NCI-H1417 treated with DMSO at 0.1 percent for 48 hours (cell line): ENCODE data around the gene C19orf25.

Experiments
- DNase-seq: peaks from one replicate; lab custom pipeline; 2025; lab: John Stamatoyannopoulos, UW

C19orf25 gene

DNA sequence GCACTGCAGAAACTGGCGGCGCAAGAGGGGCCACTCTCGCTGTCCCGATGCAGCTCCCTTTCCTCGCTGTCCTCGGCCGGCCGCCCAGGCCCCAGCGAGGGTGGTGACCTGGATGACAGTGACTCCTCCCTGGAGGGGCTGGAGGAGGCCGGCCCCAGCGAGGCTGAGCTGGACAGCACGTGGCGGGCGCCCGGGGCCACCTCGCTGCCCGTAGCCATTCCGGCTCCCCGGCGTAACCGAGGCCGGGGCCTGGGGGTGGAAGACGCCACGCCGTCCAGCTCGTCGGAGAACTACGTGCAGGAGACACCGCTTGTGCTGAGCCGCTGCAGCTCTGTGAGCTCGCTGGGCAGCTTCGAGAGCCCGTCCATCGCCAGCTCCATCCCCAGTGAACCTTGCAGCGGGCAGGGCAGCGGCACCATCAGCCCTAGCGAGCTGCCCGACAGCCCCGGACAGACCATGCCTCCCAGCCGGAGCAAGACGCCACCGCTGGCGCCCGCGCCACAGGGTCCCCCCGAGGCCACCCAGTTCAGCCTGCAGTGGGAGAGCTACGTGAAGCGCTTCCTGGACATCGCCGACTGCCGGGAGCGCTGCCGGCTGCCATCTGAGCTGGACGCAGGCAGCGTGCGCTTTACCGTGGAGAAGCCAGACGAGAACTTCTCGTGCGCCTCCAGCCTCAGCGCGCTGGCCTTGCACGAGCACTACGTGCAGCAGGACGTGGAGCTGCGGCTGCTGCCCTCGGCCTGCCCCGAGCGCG lies 12.4 kb downstream of the C19orf25 start:
- no peak for DNase-seq

- DNase-seq = no peak
These were observed 13.0 kb downstream of the C19orf25 start for GRCh38 chr19:1466018-1466460.

DNA sequence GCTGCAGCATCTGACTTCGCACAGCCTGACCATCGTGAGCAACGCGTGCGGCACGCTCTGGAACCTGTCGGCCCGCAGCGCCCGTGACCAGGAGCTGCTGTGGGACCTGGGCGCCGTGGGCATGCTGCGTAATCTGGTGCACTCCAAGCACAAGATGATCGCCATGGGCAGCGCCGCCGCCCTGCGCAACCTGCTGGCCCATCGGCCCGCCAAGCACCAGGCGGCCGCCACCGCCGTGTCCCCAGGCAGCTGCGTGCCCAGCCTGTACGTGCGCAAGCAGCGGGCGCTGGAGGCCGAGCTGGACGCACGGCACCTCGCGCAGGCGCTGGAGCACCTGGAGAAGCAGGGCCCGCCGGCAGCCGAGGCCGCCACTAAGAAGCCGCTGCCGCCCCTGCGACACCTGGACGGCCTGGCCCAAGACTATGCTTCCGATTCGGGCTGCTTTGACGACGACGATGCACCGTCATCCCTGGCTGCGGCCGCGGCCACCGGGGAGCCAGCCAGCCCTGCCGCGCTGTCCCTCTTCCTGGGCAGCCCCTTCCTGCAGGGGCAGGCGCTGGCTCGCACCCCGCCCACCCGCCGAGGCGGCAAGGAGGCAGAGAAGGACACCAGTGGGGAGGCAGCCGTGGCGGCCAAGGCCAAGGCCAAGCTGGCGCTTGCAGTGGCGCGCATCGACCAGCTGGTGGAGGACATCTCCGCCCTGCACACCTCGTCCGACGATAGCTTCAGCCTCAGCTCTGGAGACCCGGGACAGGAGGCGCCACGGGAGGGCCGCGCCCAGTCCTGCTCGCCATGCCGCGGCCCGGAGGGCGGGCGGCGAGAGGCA lies 13.6 kb downstream of the C19orf25 start:
- DNase-seq = no peak

GRCh38 chr19:1461862-1462261 lies 17.2 kb downstream of the C19orf25 start:
- no peak for DNase-seq

DNA sequence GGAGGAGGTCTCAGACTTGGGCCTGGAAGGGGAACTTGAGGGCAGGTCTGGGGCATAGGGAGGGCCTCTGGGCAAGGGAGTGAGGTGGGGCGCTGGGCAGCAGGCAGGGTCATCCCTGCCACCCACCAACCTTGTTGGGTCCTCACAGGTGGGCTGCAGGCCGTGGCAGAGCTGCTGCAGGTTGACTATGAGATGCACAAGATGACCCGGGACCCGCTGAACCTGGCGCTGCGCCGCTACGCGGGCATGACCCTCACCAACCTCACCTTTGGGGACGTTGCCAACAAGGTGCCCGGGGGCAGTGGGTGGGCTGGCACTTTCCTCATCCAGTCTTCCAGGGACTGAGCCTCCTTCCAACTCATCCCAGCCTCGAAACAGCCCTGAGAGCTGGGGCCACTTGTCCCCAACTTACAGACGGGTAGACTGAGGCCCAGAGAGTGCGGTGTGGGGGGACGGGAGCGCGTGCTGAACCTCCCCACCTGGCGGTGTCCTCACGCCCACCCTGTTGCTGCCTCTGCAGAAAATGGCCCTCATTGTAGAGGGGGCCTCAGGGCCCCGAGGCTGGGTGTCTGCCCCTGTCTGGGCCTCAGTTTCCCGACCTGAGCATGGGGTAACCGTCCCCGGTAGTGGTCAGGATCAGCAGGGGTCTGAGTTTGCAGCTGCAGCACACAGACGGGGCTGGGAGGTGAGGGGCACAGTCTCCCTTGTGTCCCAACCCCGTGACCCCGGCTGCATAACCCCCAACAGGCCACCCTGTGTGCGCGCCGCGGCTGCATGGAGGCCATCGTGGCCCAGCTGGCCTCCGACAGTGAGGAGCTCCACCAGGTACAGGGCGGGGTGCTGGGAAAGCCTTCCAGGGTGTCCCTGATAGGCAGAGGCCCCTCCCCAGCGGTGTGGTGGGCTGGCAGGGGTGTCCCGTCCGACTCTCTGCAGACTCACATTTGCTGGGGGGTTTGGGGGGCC lies 18.7 kb downstream of the C19orf25 start:
- no peak for DNase-seq

DNA sequence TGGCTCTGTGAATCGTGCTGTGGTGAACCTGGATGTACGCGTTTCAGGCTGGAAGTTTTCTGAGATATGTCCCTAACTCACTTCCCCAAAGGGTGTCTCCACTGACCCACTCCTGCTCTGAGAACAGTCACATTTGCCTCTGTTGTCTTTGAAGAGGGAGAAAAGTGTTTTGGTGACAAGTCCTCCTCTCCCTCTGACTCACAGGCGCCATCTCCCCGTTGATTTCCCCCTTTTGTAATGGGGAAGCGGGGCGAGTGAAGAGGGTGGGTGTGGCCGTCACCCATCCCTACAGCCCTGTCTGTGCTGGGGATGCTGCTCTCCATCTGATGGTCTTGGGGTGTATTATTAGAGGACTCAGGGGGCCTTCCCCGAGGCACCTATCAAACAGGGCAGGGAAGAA lies 19.5 kb downstream of the C19orf25 start:
- DNase-seq = no peak

DNA sequence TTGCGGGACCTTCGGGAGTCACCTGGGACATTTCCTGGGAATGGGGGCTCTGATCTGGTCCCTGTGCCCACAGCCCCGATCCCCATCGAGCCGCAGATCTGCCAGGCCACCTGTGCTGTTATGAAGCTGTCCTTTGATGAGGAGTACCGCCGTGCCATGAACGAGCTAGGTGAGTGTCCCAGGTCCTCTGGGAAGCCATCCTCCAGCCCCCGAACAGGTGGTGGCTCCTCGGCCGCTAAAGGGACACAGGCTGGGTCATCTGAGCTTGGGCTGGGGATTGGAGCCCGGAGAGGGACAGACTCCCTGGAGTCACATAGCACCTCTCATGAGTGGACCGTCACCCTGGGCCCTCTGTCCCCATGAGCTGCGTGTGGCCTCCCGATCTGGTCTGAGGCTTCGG lies 21.1 kb downstream of the C19orf25 start:
- no peak for DNase-seq

DNA sequence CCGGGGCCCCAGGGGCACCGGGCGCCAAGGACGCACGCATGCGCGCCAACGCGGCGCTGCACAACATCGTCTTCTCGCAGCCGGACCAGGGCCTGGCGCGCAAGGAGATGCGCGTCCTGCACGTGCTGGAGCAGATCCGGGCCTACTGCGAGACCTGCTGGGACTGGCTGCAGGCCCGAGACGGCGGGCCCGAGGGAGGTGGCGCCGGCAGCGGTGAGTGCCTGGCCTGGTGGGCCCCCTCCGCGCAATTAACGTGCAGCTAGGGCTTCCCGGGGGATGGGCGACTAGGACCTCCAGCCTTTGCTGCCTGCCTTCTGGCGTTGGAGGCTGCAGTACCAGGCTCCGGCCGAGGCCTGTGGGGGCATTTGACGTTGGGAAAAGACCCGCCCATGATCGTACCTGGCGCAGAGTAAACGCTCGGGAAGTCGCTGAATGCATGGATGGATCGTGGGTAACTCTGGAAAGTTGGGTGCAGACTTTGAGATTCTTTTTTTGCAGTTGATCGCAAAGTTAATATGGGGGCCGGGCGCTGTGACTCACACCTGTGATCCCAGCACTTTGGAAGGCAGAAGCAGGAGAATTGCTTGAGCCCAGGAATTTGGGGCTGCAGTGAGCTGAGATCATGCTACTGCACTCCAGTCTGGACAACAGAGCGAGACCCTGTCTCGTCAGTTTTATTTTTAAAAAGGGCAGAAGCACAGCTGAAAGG lies 21.8 kb downstream of the C19orf25 start:
- DNase-seq = no peak

- no peak for DNase-seq
These were observed 22.7 kb downstream of the C19orf25 start for GRCh38 chr19:1456121-1456900.

DNA sequence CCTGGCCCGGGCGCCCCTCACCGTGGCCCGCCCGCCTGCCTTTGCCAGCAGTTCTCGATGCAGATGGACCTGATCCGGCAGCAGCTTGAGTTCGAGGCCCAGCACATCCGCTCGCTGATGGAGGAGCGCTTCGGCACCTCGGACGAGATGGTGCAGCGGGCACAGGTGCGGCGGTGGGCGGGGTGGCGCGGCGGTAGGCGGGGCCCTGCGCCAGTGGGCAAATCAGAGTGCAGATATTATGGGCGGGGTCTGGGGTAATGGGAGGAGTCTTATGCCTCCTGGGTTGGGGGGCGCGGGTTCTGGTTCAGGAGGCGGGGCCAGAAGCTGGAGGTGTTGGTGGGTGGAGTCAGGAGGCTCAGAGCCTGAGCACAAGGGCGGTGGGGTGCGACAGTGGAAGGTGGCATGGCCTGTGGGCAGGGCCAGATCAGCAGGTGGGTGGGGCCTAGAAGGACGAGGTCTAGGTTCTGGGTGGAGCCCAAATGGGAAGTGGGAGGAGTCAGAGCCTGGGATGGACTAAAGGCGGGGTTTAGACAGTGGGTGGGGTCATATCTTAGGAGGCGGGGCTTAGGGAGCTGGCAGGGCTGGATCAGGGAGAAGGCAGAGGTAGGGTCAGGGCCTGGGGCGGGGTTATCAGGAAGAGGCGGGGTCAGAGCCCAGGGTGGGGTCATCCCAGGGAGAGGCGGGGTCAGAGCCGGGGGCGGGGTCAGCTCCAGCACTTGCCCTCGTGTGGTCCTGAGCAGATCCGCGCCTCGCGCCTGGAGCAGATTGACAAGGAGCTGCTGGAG lies 23.5 kb downstream of the C19orf25 start:
- no peak for DNase-seq

- no peak for DNase-seq
These were observed 24.0 kb downstream of the C19orf25 start for GRCh38 chr19:1455002-1455335.

- no peak for DNase-seq
These were observed 25.3 kb downstream of the C19orf25 start for GRCh38 chr19:1453525-1454364.

DNA sequence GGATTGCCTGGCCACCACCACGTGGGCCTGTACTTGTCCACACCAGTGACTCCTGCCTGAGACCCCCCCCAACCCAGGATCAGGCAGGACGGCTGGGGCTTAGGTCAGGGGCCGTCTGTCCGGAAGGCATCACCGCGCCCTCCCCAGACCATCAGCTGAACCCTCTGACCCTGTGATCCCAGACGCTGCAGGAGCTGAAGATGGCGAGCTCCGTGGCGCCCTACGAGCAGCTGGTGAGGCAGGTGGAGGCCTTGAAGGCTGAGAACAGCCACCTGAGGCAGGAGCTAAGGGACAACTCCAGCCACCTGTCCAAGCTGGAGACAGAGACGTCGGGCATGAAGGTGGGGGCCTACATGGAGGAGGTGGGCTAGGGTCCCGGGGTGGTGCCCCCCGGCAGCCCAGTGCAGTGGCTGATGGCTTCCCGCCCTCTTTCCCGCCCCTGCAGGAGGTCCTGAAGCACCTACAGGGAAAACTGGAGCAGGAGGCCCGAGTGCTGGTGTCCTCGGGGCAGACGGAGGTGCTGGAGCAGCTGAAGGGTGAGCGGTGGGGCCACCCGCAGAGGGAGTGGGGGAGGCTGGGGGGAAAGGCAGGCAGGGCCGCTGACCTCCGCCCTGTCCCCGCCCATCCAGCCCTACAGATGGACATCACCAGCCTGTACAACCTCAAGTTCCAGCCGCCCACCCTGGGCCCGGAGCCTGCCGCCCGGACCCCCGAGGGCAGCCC lies 26.1 kb downstream of the C19orf25 start:
- no peak for DNase-seq

GRCh38 chr19:1451916-1452801 lies 26.9 kb downstream of the C19orf25 start:
- no peak for DNase-seq

- DNase-seq = no peak
These were observed 28.0 kb downstream of the C19orf25 start for GRCh38 chr19:1450735-1451731.
